ENCODE measurements around the gene CKB.

Gene CKB

DNA sequence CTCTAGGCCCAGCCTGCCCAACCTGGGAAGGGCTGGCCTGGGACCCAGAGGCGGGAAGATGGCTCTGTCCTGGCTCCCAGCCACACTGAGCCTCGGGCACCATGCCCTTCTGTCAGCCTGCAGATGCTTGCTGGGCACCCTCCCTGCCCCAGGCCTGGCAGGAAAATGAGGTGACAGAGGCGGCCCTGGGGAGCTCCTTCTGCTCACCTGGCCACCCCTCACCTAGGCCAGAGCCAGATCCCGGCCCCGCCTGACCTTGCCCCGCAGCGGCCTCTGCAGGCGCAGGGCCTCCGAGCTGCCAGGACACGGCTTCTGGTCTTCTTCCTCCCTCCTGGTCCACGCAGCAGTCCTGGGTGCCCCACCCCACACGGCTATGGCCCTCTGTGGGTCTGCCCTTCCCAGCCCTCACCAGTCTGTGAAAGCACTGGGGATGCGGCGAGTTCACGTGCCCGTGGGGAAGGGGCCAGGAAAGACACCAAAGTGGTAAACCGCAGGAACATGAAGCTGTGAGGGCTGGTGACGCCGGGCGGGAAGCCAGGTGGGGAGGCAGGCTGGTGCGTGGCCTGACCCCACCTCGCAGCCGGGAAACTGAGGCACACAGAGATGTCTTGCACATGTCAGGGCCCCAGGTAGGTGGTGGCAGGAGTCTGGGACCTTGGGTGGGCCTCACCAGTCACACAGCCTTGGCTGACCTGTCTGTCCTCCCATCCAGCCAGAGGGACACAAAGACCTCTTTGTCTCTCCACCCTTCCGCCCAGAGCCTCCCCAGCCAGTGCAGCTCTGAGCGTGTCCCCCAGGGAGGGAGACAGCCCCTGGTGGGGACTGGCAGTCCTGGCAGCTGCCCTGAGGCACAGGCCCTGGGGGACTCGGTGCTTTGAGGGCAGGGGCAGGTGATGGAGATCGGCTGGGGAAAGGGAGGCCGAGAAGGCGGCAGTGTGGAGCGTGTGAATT is 27.0 kb upstream of the CKB start:
- no peak for DNase-seq

DNA sequence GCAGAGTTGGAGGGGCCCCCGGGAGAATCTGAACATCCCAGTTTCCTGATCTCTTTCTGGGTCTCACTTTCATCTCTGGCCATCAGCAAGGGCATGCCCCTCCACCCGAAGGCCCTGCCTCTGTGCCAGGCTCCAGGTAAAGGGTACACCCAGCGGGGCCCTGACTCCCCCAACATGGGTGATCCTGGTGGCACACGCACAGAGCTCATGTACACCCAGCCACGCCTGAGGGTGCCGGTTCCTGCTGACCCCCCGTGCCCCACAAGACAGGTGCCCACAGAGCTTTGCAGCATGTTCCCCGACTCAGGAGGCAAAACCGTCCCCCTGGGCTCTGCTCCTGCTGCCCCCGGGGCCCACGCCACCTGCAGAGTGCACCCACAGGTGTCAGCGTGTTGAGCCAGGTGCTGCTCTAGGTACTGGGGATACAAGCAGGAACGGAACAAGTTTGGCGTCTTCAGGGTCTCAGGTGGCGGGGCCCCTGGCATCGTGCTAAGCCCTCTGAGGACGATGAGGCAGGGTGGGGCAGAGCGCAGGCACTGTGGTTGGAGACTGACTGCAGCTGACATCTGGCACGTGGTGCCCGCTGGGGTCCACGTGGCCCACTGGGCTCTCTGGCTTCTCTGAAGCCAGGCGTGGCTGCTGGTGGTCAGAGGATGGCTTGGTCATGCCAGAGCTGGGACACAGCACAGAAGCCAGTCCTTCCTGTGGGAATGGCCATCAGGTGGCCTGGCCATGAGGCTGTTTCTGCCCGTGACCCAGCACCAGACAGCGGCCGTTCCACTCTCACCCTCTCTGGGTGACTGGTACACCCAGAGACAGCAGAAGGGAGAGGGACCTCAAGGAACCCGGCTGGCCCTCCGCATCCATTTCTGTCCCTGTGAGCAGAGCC is 26.1 kb upstream of the CKB start:
- no peak for DNase-seq

DNA sequence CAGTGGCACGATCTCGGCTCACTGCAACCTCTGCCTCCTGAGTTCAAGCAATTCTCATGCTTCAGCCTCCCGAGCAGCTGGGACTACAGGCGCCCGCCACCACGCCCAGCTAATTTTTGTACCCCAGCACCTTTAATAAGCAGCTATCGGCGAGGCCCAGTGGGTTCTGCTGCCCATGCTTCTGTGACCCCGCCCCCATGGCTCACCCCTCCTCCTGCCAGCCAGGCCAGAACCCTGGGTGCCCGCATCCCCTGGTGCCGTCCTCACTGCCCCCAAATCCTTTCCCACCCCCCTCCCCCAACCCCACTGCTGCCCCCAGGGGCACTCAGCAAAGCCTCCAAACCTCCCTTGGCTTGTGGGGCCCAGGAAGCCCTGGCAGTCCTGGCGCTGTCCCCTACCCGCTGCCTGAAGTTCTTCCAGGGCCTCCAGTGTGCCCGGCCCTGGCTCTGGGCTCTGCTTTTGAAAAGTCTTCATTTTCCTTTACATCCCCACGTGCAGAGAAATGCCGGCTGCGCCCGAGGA is 25.4 kb upstream of the CKB start:
- DNase-seq, result no peak

DNA sequence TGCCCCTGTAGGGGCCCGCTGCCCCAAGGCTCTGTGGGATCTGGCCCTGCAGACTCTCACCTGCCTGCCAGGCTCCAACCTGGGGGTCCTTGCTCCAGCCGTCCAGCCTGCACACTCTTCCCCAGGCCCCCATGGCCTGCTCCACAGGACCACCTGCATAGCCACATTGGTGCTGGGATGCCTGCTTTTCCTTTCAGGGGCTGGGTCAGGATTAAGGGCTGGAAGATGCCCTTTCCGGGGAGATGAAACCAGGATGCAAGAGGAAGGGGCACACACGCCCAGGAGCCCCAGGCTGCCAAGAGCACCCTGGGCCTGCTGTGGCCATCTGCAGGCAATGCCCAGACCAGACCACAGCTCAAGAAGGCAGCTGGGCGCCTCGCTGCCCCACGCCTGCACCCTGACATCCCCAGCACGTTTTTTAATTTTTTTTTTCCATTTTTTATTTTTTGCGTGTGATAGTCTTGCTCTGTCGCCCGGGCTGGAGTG is 24.9 kb upstream of the CKB start:
- DNase-seq, result no peak

DNA sequence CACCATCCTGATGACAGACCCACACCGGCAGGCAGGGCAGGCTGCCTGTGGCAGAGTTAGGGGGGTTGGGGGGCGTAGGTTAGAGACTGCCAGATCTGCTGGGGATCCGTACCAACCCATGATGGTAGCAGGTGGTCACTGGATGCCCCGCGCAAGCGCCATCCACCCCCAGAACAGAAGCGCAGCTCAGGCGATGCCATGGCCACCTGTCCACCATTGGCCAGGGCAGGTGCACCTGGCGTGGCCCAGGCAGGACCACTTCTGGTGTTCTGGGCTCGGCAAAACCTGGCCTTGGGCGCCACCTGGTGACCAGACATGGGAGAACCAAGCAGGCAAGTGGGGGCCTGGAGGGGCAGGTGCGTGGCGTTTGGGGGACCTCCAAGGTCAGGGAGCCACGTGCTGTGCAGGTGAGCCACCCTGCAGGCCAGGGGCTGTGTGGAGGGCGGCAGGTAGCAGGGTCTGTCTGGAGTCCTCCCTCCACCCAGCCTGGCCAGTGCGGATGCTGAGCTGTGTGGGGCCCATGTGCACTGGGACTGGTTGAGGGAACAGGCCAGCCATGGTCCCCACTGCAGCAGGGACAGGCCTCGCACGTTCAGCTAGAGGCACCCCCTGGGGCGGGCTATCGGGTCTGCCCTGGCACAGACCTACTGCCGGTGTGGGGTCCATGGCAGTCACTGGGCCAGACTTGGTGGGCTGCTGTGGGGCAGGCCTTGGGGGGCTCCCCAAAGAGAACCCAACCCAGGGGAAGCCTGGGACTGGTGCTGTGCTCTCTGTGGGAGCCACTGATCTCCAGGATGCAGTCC is 24.2 kb upstream of the CKB start:
- peak; percentile 20 for DNase-seq

DNA sequence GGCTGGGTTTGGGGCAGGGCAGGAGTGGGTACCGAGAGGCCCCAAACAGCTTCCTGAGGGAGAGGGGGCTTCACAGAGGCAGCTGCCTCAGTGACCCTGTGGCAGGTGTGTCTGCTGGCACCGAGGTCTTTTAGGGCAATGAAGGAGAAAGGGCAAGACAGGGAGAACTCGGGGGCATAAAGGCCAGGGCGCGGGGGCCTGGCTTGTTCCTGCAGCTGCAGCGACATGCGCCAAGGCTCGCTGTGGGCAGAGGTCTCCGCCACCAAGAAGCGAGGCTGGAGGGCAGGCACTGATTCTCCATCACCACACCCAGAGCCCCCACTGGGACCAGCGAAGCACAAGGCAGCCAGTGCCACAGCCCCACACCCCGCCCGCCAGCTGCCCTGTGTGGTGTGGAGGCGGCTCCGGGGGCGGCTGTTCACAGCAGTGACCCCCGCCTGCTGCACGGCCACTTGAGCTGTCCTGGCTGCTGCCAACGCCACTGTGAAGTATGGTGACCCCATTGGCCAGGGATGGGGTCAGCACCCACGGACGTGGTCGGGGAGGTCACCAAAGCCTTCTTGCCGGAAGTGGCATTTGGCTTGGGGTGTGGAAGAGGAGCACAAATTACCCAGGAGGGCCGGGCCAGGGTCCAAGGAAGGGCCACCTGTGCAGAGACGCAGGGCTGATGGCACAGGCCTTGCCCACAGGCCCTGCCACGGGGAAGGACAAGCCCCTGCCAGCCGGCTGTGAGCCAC is 23.5 kb upstream of the CKB start:
- DNase-seq, result no peak

DNA sequence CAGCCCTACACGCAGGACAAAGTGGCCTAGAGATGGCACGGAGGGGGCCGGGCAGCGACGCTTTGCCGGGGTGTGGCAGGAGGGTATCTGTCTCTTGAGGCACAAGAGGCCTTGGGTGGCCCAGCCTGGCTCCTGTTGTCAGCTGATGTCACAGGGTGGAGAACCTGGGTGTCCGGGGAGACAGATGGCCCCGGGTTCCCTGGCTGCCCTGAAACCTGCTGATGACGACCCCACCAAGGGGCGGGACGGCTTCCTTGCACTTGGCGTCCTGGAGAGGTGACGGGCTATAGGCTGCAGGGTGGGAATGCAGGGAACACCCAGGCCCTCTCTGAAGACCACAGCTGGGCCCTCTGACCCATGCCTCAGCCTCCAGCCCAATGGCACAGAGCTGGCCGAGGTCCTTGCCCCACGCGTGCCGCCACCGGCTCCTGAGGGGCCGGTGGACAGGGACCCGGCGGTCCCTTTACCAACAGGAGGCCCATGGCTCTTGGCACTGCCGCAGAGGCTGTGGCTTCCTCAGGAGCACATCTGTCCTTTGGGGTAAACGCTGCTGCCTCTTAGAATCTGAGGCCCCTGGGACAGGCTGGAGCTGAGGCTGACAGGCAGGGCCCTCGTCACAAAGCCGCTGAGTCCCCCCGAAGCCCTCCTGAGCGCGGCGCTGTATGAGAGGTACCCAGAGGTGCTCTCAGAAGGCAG is 22.7 kb upstream of the CKB start:
- no peak for DNase-seq

DNA sequence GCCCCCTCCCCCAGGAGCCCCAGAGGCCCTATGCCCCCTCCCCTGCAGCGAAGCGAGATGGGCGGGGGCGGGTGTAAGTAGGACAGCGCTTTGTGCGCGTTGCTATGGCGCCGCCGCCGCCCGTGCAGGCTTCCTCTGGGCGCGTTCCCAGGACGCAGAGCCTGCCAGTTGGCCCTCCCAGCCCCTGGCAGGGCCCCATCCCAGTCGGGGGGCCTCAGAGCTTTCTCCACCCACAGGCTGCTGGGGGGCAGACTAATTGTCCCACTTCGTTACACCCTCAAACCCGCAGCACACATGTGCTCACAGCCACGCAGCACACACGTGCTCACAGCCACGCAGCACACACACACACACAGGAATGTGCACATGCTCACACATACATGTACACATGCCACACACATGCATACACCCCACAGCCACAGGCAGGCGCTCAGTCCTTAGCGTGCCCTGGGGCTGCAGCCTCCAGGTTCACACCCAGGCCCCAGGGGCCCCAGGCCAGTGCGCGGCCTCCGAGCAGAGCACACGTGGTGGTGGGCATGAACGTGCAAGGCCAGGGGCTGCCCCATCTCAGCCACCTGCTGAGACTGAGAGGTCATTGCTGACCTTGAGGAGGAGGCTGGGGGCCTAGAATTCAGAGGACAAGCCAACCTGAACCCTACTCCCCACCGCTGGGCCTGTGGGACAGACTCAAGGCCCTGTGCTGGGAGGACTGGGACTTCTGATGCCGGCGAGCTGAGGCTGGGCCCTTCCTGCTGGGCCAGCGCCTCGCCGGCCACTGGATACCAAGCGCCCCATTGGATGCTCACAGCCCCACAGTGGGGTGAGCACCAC is 22.0 kb upstream of the CKB start:
- DNase-seq, result no peak

DNA sequence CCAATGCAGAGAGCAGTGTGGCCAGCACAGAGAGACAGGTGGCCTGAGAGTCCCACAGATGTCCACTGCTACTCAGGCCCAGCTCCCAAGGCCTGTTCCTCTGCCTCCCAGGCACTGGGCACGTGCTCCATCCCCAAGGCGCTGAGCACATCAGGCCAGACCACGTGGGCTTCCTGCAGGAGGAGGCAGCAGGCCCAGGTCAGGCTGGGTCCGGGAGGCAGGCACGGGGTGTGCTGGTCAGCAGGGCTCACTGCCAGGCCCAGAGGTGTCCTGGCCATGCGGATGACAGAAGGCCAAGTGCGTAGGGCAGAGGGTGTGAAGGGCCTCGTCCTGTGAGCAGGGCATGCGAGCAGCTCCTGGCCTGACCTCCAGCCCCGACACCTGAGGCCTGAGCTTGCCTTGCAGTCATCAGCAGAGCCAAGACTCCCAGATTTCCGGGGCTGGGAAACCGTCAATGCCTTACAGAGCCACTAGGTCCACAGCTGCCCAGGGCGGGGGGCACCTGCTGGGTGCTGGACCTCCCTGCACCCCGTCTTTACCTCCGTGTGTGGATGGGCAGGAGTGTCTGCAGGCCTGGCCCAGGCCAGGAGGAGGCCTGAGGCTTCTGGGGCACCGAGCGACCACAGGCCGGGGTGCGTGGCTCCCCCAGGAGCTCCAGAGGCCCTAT is 21.2 kb upstream of the CKB start:
- DNase-seq, result no peak

DNA sequence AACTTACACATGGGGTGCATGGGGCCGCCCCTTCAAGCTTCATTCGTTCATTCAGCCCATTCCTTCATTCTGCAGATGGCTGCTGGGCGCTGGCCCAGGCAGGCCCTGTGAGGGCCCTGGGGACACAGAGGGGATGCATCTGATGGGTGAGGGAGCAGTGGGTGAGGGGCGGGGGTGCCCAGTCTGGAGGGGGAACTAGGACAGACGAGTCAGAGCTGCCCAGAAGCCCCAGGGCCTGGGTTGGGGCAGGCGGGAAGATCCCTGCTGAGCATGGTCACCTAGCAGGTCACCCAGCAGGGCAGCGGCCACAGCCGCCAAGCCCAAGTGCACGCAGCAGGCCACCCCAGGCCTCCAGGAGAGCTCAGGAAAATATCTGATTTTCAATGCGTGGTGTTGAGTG is 20.5 kb upstream of the CKB start:
- no peak for DNase-seq

DNA sequence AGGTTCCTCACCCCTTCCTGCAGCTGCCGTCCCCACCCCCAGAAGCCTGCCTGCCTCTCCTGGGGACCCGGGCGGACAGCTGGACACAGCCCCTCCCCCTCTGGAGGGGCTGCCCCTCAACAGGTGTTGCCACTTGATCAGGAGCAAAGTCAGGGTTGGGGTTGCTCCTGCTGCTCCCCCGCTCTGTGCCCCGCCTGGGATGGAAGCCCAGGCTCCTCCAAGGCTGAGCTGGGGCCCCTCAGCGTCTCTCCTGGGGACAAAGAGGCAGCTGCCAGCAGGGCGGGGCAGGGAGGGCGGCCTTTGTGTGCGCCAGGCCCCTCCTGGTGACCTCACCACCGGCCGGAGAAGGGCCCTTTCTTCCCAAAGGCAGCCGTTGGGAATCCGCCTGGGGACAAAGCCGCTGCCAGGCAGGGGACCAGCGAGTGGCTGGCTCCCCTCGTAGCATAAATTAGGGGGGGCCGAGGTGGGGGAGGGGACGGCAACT is 20.0 kb upstream of the CKB start:
- no peak for DNase-seq

DNA sequence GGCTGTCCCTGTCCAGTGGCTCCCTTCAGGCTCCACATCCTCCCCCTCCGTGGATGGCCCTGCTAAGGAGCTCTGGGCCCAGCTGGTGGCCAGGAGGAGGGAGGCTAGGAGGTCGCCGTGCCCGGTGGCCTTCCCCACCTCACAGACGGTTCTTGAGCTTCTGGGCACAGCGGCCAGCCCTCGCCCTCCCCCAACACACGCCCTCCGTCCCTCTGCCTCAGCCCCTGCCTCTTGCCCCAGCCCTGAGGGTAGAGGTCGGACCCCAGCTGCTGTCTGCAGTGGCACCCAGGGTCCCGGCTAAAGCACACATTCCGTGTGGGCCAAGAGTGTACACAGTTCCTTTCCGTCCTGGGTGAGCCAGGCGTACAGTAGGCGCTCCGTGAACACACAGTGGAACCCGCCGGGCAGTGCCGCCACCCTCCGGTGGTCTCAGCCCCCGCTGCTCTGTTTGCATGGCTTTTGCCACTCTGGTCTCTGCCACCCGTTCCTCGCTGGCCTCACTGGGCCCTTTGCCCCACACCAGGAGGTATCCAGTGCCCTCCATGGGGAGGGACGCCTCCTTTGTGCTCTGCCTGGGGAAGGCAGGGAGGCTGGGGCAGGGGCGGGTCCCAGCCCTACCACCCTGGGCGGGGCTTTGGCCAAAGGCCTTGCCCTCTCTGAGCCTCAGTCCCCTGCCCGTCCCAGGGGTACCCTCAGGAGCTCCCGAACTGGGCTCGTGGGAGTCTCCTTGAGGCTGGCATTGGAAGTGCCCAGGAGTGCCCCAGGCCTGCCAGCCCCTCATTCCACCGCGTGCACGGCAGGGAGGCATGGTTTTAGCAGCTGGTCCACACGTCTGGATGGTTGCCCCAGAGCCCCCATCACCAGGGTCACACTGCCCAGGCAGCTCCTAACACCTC is 19.3 kb upstream of the CKB start:
- DNase-seq, result no peak

DNA sequence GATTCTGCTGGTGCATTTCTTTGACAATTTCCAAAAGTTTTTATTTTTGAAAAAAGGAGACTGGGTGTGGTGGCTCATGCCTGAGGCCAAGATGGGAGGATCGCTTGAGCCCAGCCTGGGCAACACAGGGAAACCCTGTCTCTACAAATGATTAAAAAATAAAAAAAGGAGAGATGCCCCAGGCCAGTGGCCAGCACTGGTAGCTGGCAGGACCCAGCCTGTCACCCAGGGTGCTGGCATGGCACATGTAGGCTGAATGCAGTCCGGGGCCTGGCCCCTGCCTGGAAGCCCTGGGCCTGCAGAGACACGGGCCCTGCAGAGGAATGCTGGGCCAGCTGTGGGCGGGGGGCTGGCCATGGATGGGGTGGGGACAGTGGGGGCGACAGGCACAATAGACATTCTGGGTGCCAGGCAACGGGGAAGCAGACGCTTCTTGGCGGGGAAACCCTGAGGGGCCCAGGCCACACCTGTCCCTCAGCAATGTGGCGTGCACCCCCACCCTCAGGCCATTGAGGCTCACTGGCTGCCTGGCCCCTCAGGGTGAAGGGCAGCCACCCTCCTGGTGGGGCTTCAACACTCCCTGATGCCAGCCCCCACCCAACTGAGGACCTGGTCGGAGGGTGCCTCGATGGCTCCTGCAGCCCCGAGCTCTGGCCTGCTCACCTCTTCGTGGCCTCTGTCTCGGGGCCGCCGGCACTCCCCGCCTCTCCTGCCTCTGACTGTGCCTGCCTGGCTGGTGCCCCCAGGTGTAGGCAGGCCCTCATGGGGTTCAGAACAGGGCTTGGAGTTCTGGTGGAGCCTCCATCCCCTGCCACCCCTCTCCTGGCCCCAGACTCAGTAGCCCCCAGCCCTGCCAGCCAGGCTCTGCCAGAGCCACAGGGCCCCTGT is 18.4 kb upstream of the CKB start:
- no peak for DNase-seq

DNA sequence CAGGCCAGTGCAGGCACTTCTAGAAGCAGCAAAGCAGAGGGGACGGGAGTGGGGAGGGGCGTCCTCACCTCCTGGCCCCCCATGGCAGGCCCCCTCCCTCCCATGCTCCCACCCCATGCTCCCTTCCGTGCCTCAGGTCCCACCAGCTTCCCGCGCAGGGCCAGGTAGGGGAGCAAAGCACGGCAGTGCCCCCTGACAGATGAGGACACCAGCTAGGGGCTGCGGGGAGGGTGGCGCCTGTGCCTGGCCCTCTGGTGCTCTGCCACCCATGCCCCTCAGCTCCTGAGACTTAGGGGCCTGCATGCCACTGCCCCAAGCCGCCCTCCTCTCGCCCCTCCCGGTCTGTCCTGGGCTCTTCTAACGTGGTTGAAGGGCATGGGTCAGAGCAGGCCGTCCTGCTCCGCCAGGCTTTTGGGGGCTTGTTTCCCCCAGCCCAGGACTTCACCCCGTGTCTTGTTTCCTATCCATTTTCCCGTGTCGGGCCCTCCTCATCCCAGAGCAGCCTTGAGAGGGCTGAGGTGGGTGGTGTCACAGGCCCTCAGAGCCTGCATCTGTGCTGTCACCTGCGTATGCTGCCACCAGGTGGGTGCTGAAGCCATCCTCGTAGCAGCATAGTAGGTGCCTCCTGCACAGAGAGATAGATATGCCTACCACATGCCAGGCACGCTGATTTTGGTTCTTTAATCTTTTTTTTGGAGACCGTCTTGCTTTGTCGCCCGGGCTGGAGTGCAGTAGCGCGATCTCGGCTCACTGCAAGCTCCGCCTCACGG is 16.6 kb upstream of the CKB start:
- DNase-seq, result no peak

DNA sequence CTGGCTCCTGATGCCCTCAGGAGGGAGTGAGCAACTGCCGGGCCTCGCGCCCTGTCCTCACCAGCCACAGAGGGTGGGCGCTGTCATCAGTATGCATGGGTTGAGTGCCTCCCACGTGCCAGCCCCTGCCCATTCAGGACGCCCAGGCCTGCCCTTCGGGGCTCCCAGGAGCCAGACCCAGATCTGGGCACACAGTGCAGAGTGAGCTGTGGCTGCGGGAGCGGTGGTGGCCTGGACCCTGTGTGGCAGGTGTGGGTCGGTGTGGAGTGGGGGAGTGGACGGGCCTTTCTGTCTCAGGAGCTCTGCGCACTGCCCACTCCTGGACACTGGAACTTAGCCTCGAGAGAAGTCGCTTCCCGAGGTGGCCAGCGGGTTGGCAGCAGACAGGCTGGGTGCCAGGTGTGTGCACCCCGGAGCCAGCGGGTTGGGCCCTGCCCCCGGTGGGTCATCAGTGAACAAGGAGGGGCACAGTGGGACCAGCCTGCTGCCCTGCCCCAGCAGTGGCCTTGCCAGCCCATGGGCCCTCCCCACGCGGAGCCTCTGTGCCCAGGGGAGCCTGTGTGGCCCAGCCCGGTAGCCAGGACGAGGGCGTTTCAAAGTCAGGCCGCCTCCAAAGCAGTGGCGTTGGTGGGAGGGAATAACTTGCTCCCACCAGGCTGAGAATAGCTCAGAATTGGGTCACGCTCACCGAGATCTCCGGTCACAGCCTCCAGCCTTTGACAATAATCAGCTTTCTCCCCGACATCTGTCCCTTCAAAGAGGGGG is 15.8 kb upstream of the CKB start:
- no peak for DNase-seq

Measured in NCI-H2029 (cell line).